Aorta (tissue), 5 donors: ENCODE measurements around the gene CCNA2. TPM values are rescaled to one million over a fixed set of nuclear protein-coding genes. Genes with fewer than 3 reads are reported as not detected.

Source experiments
- ATAC-seq: fragments of 200-7000 bp; cut with Tn5 transposase; one replicate; pipeline ENCODE4 v1.9.1; 2022; ENCODE audit warnings: moderate library complexity; ENCODE audit not compliant: low FRiP score
- DNase-seq, 2 donors: peaks; one replicate each; pipeline ENCODE4 v3.0.0-alpha.2; 2020
- H3K27ac ChIP-seq, 2 donors: one replicate each; pipeline ENCODE4 v1.5.1; 2013; ENCODE audit warnings: low read length in 2 of 2, mild to moderate bottlenecking in 2 of 2, moderate library complexity in 2 of 2, control low read depth in 1 of 2, inconsistent platforms in 1 of 2, low read depth in 1 of 2
- H3K27me3 ChIP-seq, 2 donors: one replicate each; pipeline ENCODE4 v1.6.1; 2013; ENCODE audit warnings: control low read depth in 1 of 2, low read length in 1 of 2, mild to moderate bottlenecking in 1 of 2, moderate library complexity in 1 of 2; ENCODE audit not compliant: insufficient read depth in 2 of 2, control insufficient read depth in 1 of 2
- H3K36me3 ChIP-seq, 2 donors: one replicate each; pipeline ENCODE4 v1.6.1; 2013; ENCODE audit warnings: control low read depth in 1 of 2, low read length in 1 of 2, mild to moderate bottlenecking in 1 of 2; ENCODE audit not compliant: insufficient read depth in 2 of 2, control insufficient read depth in 1 of 2
- H3K4me1 ChIP-seq, 2 donors: one replicate each; pipeline ENCODE4 v1.6.1; 2013; ENCODE audit warnings: low read length in 2 of 2, control low read depth in 1 of 2, mild to moderate bottlenecking in 1 of 2, moderate library complexity in 1 of 2; ENCODE audit not compliant: insufficient read depth in 2 of 2, control insufficient read depth in 1 of 2
- H3K4me3 ChIP-seq, 2 donors: one replicate each; pipeline ENCODE4 v1.5.1; 2013; ENCODE audit warnings: low read length in 2 of 2, control low read depth in 1 of 2, mild to moderate bottlenecking in 1 of 2
- H3K9me3 ChIP-seq: one replicate; pipeline ENCODE4 v1.6.1; 2013; ENCODE audit warnings: mild to moderate bottlenecking, low read length; ENCODE audit not compliant: control insufficient read depth
- WGBS, 2 donors: extraction: QIAGEN DNeasy Blood & Tissue Kit; methylation state at CpG; one replicate each; pipeline ENCODE4 v1.1.7; 2013; 5-methylcytosine and 5-hydroxymethylcytosine counted together
- intact Hi-C, 2 donors: fragments of 100-400 bp; cut with DNase I; formaldehyde crosslinking; loops; one replicate each; pipeline versions ENCODE4 v1.14.2 to v1.15.0; 2022
- polyA plus RNA-seq, 2 donors: library from polyadenylated mRNA; stranded (reverse); fragments of 200-250 nt; gene quantifications; one replicate each; pipeline ENCODE4 v1.2.3, GENCODE V29; 2013
- total RNA-seq, 2 donors: library from RNA; stranded (reverse); fragmentation: NEBNext Ultra II Directional; extraction: Animal tissue kit (Norgen Biotek cat#: 25700); gene quantifications; one replicate each; pipeline ENCODE4 v1.2.1, GENCODE V29; 2021
- donor health status: healthy with polysubstance abuse.
- donor health status: Bipolar disorder and iron deficiency.
- donor health status: DM: no; HTN: no; CAD: no.
- donor health status: DM: no; HTN: no; CAD: no.
- donor health status: DM: yes; HTN: yes; CAD: no.

Gene CCNA2
- total and polyA plus RNA-seq, 4 donors: 0.56 to 2.6 (median 1.6) TPM

DNA sequence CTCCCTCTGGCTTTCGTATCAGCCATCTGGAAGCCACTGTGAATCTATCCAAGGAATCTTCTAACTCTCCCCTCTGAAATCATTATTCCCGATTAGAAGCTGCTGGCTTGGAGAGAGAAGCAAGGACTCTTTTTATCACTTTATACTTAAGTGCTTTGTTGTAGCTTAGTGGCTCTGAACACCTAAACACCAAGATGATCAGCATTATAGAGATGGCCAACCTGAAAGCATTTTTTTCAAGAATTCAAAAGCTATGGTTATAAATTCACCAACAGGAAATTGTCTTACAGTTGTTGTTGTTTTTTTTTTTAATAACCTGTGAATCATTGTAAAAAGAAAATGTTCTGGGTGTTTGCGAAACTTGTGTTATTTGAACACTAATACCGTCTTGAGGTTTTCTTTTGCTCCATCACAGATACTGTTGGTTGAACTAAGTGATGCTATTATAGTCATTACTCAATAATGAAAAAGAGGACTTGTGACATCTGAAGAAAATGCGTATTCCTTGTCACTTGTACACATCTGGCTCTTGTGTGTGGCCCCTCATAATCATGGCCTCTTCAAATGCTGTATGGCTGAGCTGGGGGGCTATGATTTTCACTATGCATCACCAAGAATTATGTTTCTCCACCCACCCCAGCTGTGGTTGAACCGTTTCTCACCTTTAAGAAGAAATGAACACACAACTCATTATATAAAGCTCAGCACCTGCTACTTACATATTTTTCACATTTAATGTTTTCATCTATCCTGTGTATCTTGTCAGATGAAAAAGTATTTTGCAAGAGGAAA, 46.9 kb downstream of the CCNA2 start:
- ATAC-seq (no peak), DNase-seq (no peak)
- no peaks in the 10 kb centered on the region for H3K36me3 ChIP-seq
- H3K4me3 ChIP-seq: no peak overlapping the region
- H3K27ac ChIP-seq: no peak overlapping the region
- WGBS, 2 donors: 82 to 83% methylated on average over 6 of the region's 6 CpGs
- H3K27me3 ChIP-seq: peaks cover 0 to 3% of the 10 kb centered on the region in 2 donors
- intact Hi-C loops: no loop called here
- no peaks in the 10 kb centered on the region for H3K4me1 ChIP-seq
- H3K9me3 ChIP-seq: no peaks in the 10 kb centered on the region

DNA sequence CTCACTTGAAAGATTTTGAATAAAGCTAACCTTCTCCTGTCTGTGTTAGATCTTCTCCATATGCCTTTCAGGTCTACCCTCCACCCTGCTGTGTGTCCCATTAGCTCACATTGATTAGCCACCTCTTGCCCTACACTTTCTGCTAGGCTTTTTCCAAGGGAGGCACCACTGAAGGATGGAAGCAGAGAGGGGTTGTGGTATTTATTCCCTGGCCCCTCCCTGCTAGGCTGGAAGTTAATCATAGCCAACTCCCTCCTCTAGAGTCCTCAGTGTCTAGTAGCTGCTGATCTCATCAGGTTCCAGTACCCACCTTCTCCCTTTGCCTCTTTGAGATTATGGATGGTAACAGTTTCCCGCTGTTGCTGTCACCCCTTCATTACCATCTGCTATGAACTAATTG, 49.8 kb downstream of the CCNA2 start:
- intact Hi-C loops: no loop called here
- DNase-seq (no peak), ATAC-seq (no peak)
- H3K4me3 ChIP-seq: no peak overlapping the region
- no peak overlapping the region for H3K27ac ChIP-seq
- peaks cover 0 to 1% of the 10 kb centered on the region in 2 donors for H3K27me3 ChIP-seq
- no peaks in the 10 kb centered on the region for H3K9me3 ChIP-seq
- no peaks in the 10 kb centered on the region for H3K36me3 ChIP-seq
- H3K4me1 ChIP-seq: no peaks in the 10 kb centered on the region
- 77 to 95% methylated on average over 1 of the region's 1 CpG for WGBS, 2 donors

DNA sequence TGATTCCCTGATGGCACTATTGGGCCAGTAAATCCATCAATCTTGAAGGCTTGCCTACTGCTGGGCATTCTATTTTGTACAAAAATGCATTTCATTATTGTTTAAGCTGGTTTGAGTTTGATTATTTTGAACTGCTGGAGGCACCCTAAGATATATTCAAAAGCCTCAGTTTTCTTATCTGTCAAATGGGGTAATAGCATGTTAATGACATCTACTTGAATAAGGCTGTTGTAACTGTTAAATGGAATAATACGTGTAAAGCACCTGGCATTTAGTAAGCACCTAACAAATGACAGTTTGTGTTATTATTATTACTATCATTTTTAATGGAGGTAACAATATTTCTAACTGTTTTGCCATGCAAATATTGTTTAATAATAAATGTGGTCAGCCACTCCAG, 51.8 kb downstream of the CCNA2 start:
- Histone ChIP-seq H3K27me3 (peaks cover 0 to 1% of the 10 kb centered on the region in 2 donors), H3K9me3 (no peaks in the 10 kb centered on the region), H3K4me1 (no peaks in the 10 kb centered on the region), H3K4me3 (no peak overlapping the region), H3K36me3 (no peaks in the 10 kb centered on the region), H3K27ac (no peak overlapping the region)
- no peak for ATAC-seq
- intact Hi-C loops: no loop called here
- WGBS, 2 donors: 88 to 91% methylated on average over 1 of the region's 1 CpG
- DNase-seq: no peak

DNA sequence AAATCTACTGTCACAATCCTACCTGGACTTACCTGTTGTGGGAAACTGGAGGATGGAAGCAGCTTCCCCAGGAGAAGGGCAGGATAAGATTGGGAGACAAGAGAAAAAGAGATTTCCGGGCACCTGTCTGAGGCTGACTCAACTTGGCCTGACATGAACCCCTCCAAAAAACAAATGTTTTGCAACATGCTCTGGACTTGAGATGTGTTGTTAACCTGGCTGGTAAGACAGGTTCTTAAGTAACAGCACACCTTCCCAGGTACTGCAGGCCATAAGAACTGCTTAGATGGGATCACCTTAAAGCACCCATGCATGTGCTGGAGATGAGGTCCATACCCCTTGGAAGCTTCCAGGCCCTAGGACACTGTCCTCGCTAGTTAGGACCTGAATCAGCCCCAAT, 54.3 kb downstream of the CCNA2 start:
- DNase-seq (no peak), ATAC-seq (no peak)
- intact Hi-C loops: no loop called here
- WGBS, 2 donors: 94 to 95% methylated on average over 2 of the region's 2 CpGs
- Histone ChIP-seq H3K27me3 (no peaks in the 10 kb centered on the region), H3K27ac (no peak overlapping the region), H3K36me3 (no peaks in the 10 kb centered on the region), H3K9me3 (no peaks in the 10 kb centered on the region), H3K4me3 (no peak overlapping the region), H3K4me1 (no peaks in the 10 kb centered on the region)

DNA sequence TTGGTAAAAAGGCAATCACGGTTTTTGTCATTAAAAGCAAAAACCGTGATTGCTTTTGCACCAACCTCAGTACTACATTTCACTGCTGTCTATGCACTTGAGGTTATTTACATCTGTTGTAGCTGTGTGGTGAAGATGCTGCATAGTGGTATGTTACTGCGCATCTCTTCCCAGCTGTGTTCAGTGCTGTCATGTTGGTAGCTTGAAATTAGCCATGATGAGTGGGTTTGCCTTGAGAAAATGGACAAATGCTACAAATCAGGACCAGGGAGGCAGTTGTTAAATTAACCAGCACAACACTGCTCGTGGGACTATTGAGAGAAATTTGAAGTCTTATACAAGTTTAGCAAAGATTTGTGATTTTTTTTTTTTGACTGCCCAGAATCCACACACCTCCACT, 56.5 kb downstream of the CCNA2 start:
- Histone ChIP-seq H3K36me3 (no peaks in the 10 kb centered on the region), H3K9me3 (no peaks in the 10 kb centered on the region), H3K27me3 (no peaks in the 10 kb centered on the region), H3K4me1 (no peaks in the 10 kb centered on the region), H3K27ac (no peak overlapping the region), H3K4me3 (no peak overlapping the region)
- WGBS, 2 donors: 89 to 92% methylated on average over 4 of the region's 4 CpGs
- intact Hi-C loops: no loop called here
- ATAC-seq (no peak), DNase-seq (no peak)

Other genes starting within 250 kb of the CCNA2 start
- 100 to 1,000 TPM; 335 to 471 TPM for gene ANXA5, start 126.9 kb downstream of the CCNA2 start, total RNA-seq
- 100 to 1,000 TPM; 355 to 434 TPM for gene ANXA5, start 126.9 kb downstream of the CCNA2 start, polyA plus RNA-seq
- gene SMIM43, start 58.7 kb downstream of the CCNA2 start, total RNA-seq: not detected
- gene SMIM43, start 58.7 kb downstream of the CCNA2 start, polyA plus RNA-seq: not detected
- gene EXOSC9, start 22.6 kb downstream of the CCNA2 start, total RNA-seq: 10 to 100 TPM; 16.0 to 17.7 TPM
- 10 to 100 TPM in 1 of 2 donors, 1 to 10 TPM in 1; 9.1 to 17.7 TPM for gene EXOSC9, start 22.6 kb downstream of the CCNA2 start, polyA plus RNA-seq
- gene BBS7, start 46.6 kb upstream of the CCNA2 start, total RNA-seq: 10 to 100 TPM; 16.6 to 17.5 TPM
- 10 to 100 TPM in 1 of 2 donors, 1 to 10 TPM in 1; 7.0 to 10.4 TPM for gene BBS7, start 46.6 kb upstream of the CCNA2 start, polyA plus RNA-seq
- gene TRPC3, start 128.2 kb upstream of the CCNA2 start, total RNA-seq: 1 to 10 TPM in 1 of 2 donors, under 1 TPM in 1; 0.26 to 1.3 TPM
- gene TRPC3, start 128.2 kb upstream of the CCNA2 start, polyA plus RNA-seq: not detected